ENCODE data around the gene ACSL1. TPM values are rescaled to one million over a fixed set of nuclear protein-coding genes. Genes with fewer than 3 reads are reported as not detected.

ACSL1 gene
- polyA plus RNA-seq, 1 donor (not counting 4 experiments of a cell fraction or from before 2014, with no cell fraction given), result 60.6 TPM

DNA sequence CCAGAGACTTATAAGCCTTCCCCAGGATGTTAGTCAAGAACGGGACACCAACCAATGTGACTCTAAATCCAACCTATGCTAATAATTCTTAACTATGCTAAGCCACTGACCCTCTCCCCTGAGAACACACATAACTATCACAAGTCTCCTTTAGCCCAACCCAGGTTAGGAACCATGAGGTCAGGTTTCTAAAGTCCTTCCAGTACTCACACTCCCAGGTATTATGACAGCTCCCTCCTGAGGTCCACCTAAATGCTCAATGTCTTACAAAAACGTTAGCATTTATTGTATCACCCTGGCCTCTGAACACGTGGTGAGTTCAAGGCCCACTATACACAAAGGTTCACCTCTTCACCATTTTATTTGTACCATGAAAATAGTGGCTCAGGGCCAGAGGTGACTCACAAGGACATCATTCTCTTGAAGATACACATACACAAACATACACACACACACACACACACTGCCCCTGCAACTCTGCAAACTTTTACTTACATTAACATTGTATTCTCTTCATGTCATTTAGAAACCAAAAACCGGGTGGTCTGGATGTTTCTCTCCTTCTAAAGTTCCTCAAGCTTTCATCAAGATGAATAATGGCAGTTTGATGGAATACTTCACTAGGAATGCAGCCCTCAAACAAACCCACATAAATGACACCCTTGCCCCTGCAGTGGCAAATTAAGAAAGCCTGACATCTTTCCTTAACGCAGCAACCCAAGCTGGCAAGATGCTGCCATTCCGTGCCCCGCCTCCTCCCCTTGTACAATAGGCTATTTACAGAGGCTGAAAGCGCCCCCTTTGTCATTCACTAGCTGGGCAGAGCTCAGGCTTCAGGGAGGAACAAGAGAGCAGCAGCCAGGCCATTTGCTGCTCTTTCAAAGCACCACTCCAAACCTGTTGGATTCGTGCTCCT lies 17.7 kb downstream of the ACSL1 start:
- Histone ChIP-seq H3K79me2 (ENCODE audit: control insufficient read depth, insufficient read depth, low read length) (peaks cover 23% of the 10 kb centered on the region), H3K4me2 (ENCODE audit: control insufficient read depth, extremely low read depth, insufficient read depth, low read depth, low read length) (peak overlapping the region; percentile 6), H3K9me1 (ENCODE audit: control insufficient read depth, extremely low read depth, insufficient read depth, low read length) (no peaks in the 10 kb centered on the region), H4K20me1 (ENCODE audit: control insufficient read depth, extremely low read depth, insufficient read depth, low read length) (no peaks in the 10 kb centered on the region), H3K4me1 (ENCODE audit: control insufficient read depth, extremely low read depth, insufficient read depth, low read length) (peaks cover 57% of the 10 kb centered on the region), H3K4me3 (ENCODE audit: control insufficient read depth in 2 of 3, extremely low read depth in 1 of 3, insufficient read depth in 2 of 3, low read depth in 1 of 3, low read length in 3 of 3) (no peak overlapping the region), H3K36me3 (ENCODE audit: control insufficient read depth in 2 of 2, extremely low read depth in 1 of 2, insufficient read depth in 2 of 2, low read length in 2 of 2) (peaks cover 2 to 5% of the 10 kb centered on the region in 2 experiments), H3K27me3 (ENCODE audit: control insufficient read depth, extremely low read depth, insufficient read depth, low read length) (no peaks in the 10 kb centered on the region), H3K9me3 (ENCODE audit: control insufficient read depth, low read depth, low read length) (no peaks in the 10 kb centered on the region), H2AFZ (ENCODE audit: control insufficient read depth, low read length) (no peak overlapping the region), H3K27ac (ENCODE audit: control insufficient read depth, insufficient read depth, low read length) (no peak overlapping the region), H3K9ac (ENCODE audit: control insufficient read depth, extremely low read depth, insufficient read depth, low read length) (no peak overlapping the region)
- no peak for DNase-seq (ENCODE audit: low read depth, low spot score)
- TF ChIP-seq EZH2 (IDR thresholded peaks at IDR 0.05; ENCODE audit: low read length) (no peak), CTCF (optimal IDR thresholded peaks at IDR 0.05 in 1 of 3, IDR thresholded peaks at IDR 0.05 in 1 of 3, conservative IDR thresholded peaks at IDR 0.05 in 1 of 3; ENCODE audit: extremely low read depth in 1 of 3, insufficient read depth in 2 of 3, low read length in 3 of 3) (no peak)
- FAIRE-seq, result peak; percentile 79
- dilution Hi-C loops (cut with MboI; ENCODE audit: extremely low pct_ligation_motif_present, low sequenced_read_pairs), result no loop called here

- Histone ChIP-seq H3K27ac (ENCODE audit: control insufficient read depth, insufficient read depth, low read length) (no peak overlapping the region), H3K79me2 (ENCODE audit: control insufficient read depth, insufficient read depth, low read length) (peaks cover 25% of the 10 kb centered on the region), H3K4me1 (ENCODE audit: control insufficient read depth, extremely low read depth, insufficient read depth, low read length) (peaks cover 57% of the 10 kb centered on the region), H3K36me3 (ENCODE audit: control insufficient read depth in 2 of 2, extremely low read depth in 1 of 2, insufficient read depth in 2 of 2, low read length in 2 of 2) (peaks cover 4 to 10% of the 10 kb centered on the region in 2 experiments), H3K4me2 (ENCODE audit: control insufficient read depth, extremely low read depth, insufficient read depth, low read depth, low read length) (no peak overlapping the region), H3K9me1 (ENCODE audit: control insufficient read depth, extremely low read depth, insufficient read depth, low read length) (no peaks in the 10 kb centered on the region), H2AFZ (ENCODE audit: control insufficient read depth, low read length) (no peak overlapping the region), H4K20me1 (ENCODE audit: control insufficient read depth, extremely low read depth, insufficient read depth, low read length) (no peaks in the 10 kb centered on the region), H3K27me3 (ENCODE audit: control insufficient read depth, extremely low read depth, insufficient read depth, low read length) (no peaks in the 10 kb centered on the region), H3K9me3 (ENCODE audit: control insufficient read depth, low read depth, low read length) (no peaks in the 10 kb centered on the region), H3K9ac (ENCODE audit: control insufficient read depth, extremely low read depth, insufficient read depth, low read length) (no peak overlapping the region), H3K4me3 (ENCODE audit: control insufficient read depth in 2 of 3, extremely low read depth in 1 of 3, insufficient read depth in 2 of 3, low read depth in 1 of 3, low read length in 3 of 3) (no peak overlapping the region)
- dilution Hi-C loops (cut with MboI; ENCODE audit: extremely low pct_ligation_motif_present, low sequenced_read_pairs), result no loop called here
- no peak for TF ChIP-seq CTCF (optimal IDR thresholded peaks at IDR 0.05 in 1 of 3, IDR thresholded peaks at IDR 0.05 in 1 of 3, conservative IDR thresholded peaks at IDR 0.05 in 1 of 3; ENCODE audit: extremely low read depth in 1 of 3, insufficient read depth in 2 of 3, low read length in 3 of 3)
- no peak for TF ChIP-seq EZH2 (IDR thresholded peaks at IDR 0.05; ENCODE audit: low read length)
- FAIRE-seq, result no peak
- no peak for DNase-seq (ENCODE audit: low read depth, low spot score)
Measured at GRCh38 chr4:184807256-184807655, 18.5 kb downstream of the ACSL1 start.

Data from keratinocyte (primary cell).